ENCODE results near the gene PLA2G4B.

DNA sequence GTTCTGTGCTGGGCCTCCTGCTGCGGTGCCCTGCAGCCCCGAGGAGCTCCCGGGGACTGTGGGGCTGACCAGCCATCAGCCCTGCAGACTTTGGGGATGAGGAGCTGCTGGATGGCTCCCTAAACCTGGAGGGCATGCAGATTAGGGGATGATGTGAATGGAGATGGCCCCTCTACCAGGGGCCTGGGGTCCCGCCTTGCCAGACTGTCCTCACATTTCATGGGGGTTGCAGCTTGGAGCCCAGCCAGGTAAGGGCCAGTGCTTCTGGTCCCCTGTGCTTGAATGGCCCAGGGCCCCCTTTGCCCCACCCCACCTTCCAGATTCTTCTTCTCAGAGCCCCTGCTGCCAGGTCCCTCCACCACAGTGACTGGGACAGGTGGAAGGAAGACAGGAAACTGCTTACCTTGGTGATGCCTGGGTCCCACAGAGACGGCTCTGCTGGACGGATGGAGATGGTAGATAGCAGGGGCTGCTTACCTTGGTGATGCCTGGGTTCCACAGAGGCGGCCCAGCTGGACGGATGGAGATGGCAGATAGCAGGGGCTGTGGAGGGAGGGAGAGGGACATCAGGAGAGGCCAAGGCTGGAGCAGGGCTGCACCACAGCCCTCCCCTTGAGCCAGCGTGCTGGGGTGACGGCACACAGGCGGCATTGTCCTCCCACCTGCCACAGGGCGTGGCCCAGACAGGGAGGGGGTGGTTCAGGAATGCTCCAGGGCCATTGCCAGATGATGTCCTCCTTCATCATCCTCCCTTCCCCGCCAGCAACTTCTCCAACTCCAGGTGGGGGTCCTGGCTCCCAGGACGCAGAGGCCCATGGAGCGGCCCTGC lies 55.0 kb downstream of the PLA2G4B start, which contains the start of gene SPTBN5:
- TF ChIP-seq POU2F2 (IDR thresholded peaks at IDR 0.05; ENCODE audit: borderline replicate concordance, low read depth, low read length) (no peak), YY1 (IDR thresholded peaks at IDR 0.05; ENCODE audit: low read depth, low read length) (no peak), EZH2 (IDR thresholded peaks at IDR 0.05; ENCODE audit: borderline replicate concordance, control insufficient read depth, low read depth, low read length) (no peak), FOS (IDR thresholded peaks at IDR 0.05; ENCODE audit: borderline replicate concordance, extremely low read depth, insufficient read length) (no peak)

Measured in GM12878 (cell line).